HepG2 (cell line): Measurements from ENCODE around the gene SULT2B1. TPM values are rescaled to one million over a fixed set of nuclear protein-coding genes. Genes with fewer than 3 reads are reported as not detected.

Experiments used
- ATAC-seq: fragments of 200-7000 bp; cut with Tn5 transposase; 3 replicates; pipeline ENCODE4 v1.9.1; 2020; ENCODE audit warnings: mild to moderate bottlenecking, moderate library complexity
- BruUV-seq: library from RNA; stranded (reverse); fragments of 400-500 nt; replicated peaks from 2 replicates; lab custom pipeline; 2021; lab: Mats Ljungman, UMichigan
- CTCF ChIA-PET: fragments of 300-600 bp; formaldehyde crosslinking; extraction: SDS; loops from one replicate; lab custom pipeline; 2021; ENCODE audit warnings: low total read pairs, inconsistent platforms, low intra/inter-chr PET ratio; lab: Yijun Ruan, JAX
- POLR2A ChIA-PET: fragments of 350-600 bp; sonication (Branson Sonifier 250); formaldehyde crosslinking; loops from one replicate; lab custom pipeline; 2020; ENCODE audit warnings: antibody characterized with exemption, inconsistent platforms; lab: Yijun Ruan, JAX
- DNase-seq: peaks from one replicate; pipeline ENCODE4 v3.0.0-alpha.2; 2015; ENCODE audit warnings: low spot score
- FAIRE-seq: peaks from 3 replicates; lab custom pipeline; 2011; peaks lifted over from hg19 to GRCh38; lab: Jason Lieb, UNC
- H2AFZ ChIP-seq: one replicate; pipeline ENCODE4 v1.6.1; 2011; ENCODE audit warnings: low read length, inconsistent platforms
- H3K27ac ChIP-seq: fragments of 300-600 bp; 3 replicates; pipeline ENCODE4 v1.8.0; 2011; ENCODE audit warnings: mixed run types, mild to moderate bottlenecking, mixed read lengths, low read length, inconsistent platforms; ENCODE audit not compliant: insufficient read depth; ENCODE audit errors: extremely low read length
- H3K27me3 ChIP-seq, 2 experiments: fragments of 200-600 bp in 1 of 2; 2 replicates in 1 of 2; 3 replicates in 1 of 2; pipeline versions ENCODE4 v1.6.0 to v1.8.0; 2011; ENCODE audit warnings: low read length in 2 of 2, mild to moderate bottlenecking in 2 of 2, moderate library complexity in 2 of 2, inconsistent platforms in 1 of 2; ENCODE audit not compliant: insufficient read depth in 2 of 2, control insufficient read depth in 1 of 2
- H3K36me3 ChIP-seq, 2 experiments: fragments of 200-600 bp in 1 of 2; replicated peaks in 1 of 2; 2 replicates in 1 of 2; 3 replicates in 1 of 2; pipeline versions ENCODE4 v1.5.1 to v1.8.0; 2011; ENCODE audit warnings: low read length in 2 of 2, inconsistent platforms in 1 of 2; ENCODE audit not compliant: insufficient read depth in 2 of 2, control insufficient read depth in 1 of 2
- H3K4me1 ChIP-seq: 2 replicates; pipeline ENCODE4 v1.5.1; 2012; ENCODE audit warnings: low read length, inconsistent platforms; ENCODE audit not compliant: insufficient read depth
- H3K4me2 ChIP-seq: 2 replicates; pipeline ENCODE4 v1.6.0; 2011; ENCODE audit warnings: low read depth, low read length, inconsistent platforms
- H3K4me3 ChIP-seq, 3 experiments: fragments of 200-600 bp in 1 of 3; sonication (generic), shearing (Covaris generic) in 1 of 3; replicated peaks in 1 of 3; 2 replicates each; pipeline ENCODE4 v1.5.1; 2011 to 2016; ENCODE audit warnings: low read length in 3 of 3, inconsistent platforms in 2 of 3, low read depth in 2 of 3, mild to moderate bottlenecking in 2 of 3, control low read depth in 1 of 3, mixed read lengths in 1 of 3; ENCODE audit not compliant: insufficient read depth in 1 of 3
- H3K79me2 ChIP-seq: one replicate; pipeline ENCODE4 v1.6.1; 2011; ENCODE audit warnings: low read length, inconsistent platforms; ENCODE audit not compliant: insufficient read depth
- H3K9ac ChIP-seq: 2 replicates; pipeline ENCODE4 v1.6.0; 2011; ENCODE audit warnings: mild to moderate bottlenecking, low read depth, low read length, inconsistent platforms; ENCODE audit not compliant: insufficient read depth
- H3K9me3 ChIP-seq: 2 replicates; pipeline ENCODE4 v1.5.1; 2012; ENCODE audit warnings: mild to moderate bottlenecking, low read length
- H4K20me1 ChIP-seq: 2 replicates; pipeline ENCODE4 v1.6.0; 2011; ENCODE audit warnings: inconsistent platforms, mild to moderate bottlenecking, low read length, moderate library complexity; ENCODE audit not compliant: insufficient read depth
- FOXK1 ChIP-seq: sonication (generic); formaldehyde crosslinking; IDR thresholded peaks from 2 replicates; pipeline ENCODE4 v1.4.0; 2020; ENCODE audit warnings: low read depth, missing genetic modification reagents, borderline replicate concordance
- HMG20B ChIP-seq: conservative IDR thresholded peaks from 2 replicates; pipeline ENCODE4 v1.6.1; 2016; ENCODE audit warnings: missing genetic modification reagents, missing compliant biosample characterization
- NBN ChIP-seq: fragments of 450-650 bp; conservative IDR thresholded peaks from 2 replicates; pipeline ENCODE4 v1.6.1; 2017
- NCOA1 ChIP-seq: sonication (generic); formaldehyde crosslinking; IDR thresholded peaks from 2 replicates; pipeline ENCODE4 v1.9.0; 2021; ENCODE audit warnings: missing genetic modification reagents
- NR2F1 ChIP-seq, 2 experiments: fragments of 450-650 bp in 1 of 2; formaldehyde crosslinking in 1 of 2; IDR thresholded peaks; 2 replicates each; pipeline versions ENCODE4 v1.5.0 to v1.6.1; 2016 to 2020; ENCODE audit warnings: mild to moderate bottlenecking in 1 of 2, missing compliant biosample characterization in 1 of 2, missing genetic modification reagents in 1 of 2, moderate library complexity in 1 of 2
- PRPF4 ChIP-seq: fragments of 200-400 bp; formaldehyde crosslinking; IDR thresholded peaks from 2 replicates; pipeline ENCODE4 v1.6.1; 2016; ENCODE audit warnings: low read length, low read depth; ENCODE audit not compliant: poor library complexity, severe bottlenecking
- ZSCAN20 ChIP-seq: sonication (generic); formaldehyde crosslinking; IDR thresholded peaks from 2 replicates; pipeline ENCODE4 v1.4.0; 2020; ENCODE audit warnings: missing genetic modification reagents, mild to moderate bottlenecking, borderline replicate concordance
- WGBS: methylation state at CpG from one replicate; pipeline ENCODE4 v1.1.6; 2017; ENCODE audit warnings: low lambda C conversion rate; 5-methylcytosine and 5-hydroxymethylcytosine counted together
- in situ Hi-C: cut with HindIII; loops from 2 replicates; pipeline ENCODE4 v1.10.0; 2017; ENCODE audit warnings: low pct_unique_long_range_greater_than_20kb; ENCODE audit not compliant: extremely low pct_ligation_motif_present
- intact Hi-C: fragments of 100-400 bp; cut with micrococcal nuclease; formaldehyde crosslinking; loops from one replicate; pipeline ENCODE4 v1.10.0; 2022; ENCODE audit not compliant: unreplicated experiment
- polyA plus RNA-seq, 8 experiments: library from polyadenylated mRNA; depleted of rRNA in 3 of 8; stranded (reverse) in 7 of 8; unstranded in 1 of 8; fragments of >200 nt; fragmentation: Illumina TruSeq in 4 of 8; extraction: Trizol in 4 of 8; gene quantifications; 2 replicates each; pipeline versions ENCODE4 v1.2.1 to v1.2.3, GENCODE V29; 2011 to 2016; ENCODE audit warnings: low read depth in 4 of 8, missing spikeins in 1 of 8, mixed read lengths in 1 of 8; ENCODE audit not compliant: insufficient read depth in 1 of 8
- total RNA-seq, 5 experiments: library from RNA; depleted of rRNA; stranded (reverse); fragments of >200 nt; fragmentation: Illumina TruSeq; extraction: Trizol; gene quantifications; 2 replicates each; pipeline ENCODE4 v1.2.3, GENCODE V29; 2016; ENCODE audit warnings: low read depth in 1 of 5
- TF ChIP-seq, protein P1 (sequence below), 2 experiments: fragments of 450-650 bp in 1 of 2; sonication (generic) in 1 of 2; formaldehyde crosslinking in 1 of 2; IDR thresholded peaks; 2 replicates each; pipeline versions ENCODE4 v1.6.1 to v1.8.0; 2016 to 2022; ENCODE audit warnings: antibody characterized with exemption in 1 of 2, mild to moderate bottlenecking in 1 of 2, missing genetic modification reagents in 1 of 2
- TF ChIP-seq, protein P2 (sequence below): sonication (generic); formaldehyde crosslinking; IDR thresholded peaks from 2 replicates; pipeline ENCODE4 v1.4.0; 2020; ENCODE audit warnings: missing genetic modification reagents, borderline replicate concordance

The SULT2B1 gene
- total and polyA plus RNA-seq, 2 of the 13 experiments (the other 11 are each of a cell fraction or from before 2014, with no cell fraction given), result 0.13 TPM; not detected in 1

DNA sequence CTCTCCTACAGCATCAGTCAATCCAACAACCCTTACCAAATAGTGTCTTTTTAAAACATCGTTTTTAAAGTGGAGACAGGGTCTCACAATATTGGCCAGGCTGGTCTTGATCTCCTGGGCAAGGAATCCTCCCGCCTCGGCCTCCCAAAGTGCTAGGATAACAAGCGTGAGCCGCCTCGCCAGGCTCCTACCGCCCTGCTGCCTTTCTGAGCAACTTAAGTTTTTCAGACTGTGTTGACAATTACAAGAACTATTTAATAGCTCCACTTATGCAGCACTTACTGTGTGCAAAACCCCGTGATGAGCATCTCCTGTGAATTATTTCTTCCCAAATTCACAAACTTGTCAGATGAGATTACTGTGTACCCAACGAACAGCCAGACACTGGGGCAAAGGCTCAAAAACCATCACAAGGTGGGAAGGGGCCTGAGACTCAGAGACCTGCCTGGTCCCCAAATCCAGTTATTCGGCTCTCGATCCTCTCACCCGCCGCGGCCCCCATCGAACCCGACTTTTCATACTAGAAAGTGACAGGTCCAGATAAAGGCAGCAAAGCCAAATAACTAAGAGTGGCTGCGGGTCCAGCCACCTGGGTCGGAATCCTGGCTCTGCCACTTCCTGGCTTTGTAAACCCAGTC is 66.4 kb downstream of the SULT2B1 start (continued):
- 0 out of 4 replicates have a peak, but pooled peaks of 1 of the 2 experiments have one; percentile 27 for TF ChIP-seq NR2F1 (CRISPR knock-in tag; IDR thresholded peaks at IDR 0.05)

DNA sequence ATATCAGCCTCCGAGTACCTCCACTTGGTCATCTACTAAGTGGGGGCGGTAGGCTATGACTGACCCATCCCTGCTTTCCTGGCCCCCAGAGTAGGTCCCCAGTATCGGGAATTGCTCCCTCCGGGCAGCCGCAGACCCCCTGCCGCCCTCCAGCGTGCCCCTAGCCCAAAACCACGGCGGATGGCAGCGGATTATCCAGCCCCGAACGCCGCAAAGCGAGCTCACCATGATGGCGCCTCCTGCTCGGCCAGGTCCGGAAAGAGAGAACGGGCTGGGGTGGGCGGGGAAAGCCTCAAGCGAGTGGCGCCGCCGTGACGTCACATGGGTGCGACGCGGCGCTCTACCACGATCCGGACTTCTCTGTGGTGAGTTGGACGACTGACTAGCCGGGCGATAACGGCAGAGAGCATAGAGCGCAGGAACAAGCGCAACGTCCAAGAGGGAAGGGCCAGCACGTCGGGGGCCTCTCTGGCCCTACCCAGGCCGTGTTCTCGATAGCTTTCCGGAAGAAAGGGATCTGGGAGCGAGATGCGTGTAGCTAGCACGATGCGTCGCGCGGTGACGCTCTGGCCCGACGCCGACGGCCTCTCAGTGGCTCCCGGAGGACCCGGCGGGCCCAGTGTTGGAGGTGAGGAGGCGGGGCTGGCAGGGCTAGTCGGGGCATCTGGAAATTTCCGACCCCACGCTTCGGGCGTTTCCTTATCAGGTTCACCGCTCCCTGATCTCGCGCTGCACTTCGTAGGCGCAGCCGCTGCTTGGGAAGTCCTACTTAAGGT is 67.1 kb downstream of the SULT2B1 start, which contains the start of the genes RPL18 and SPHK2:
Gene RPL18 (minus strand): TSS at position 263 of the 776 bp plus-strand sequence. CDS start 35 bp downstream, at position 228.
Gene SPHK2 (plus strand): TSS at position 591 of the 776 bp plus-strand sequence. CDS start 1,009 bp downstream, outside the sequence.
- Histone ChIP-seq H3K79me2 (peaks cover 33% of the 10 kb centered on the region), H3K36me3 (peaks cover 15 to 28% of the 10 kb centered on the region in 2 experiments), H4K20me1 (peaks cover 38% of the 10 kb centered on the region), H3K9me3 (no peaks in the 10 kb centered on the region), H3K4me2 (peak within 1 kb of the TSS; percentile 93), H2AFZ (no peak within 1 kb of the TSS), H3K4me1 (peaks cover 51% of the 10 kb centered on the region), H3K9ac (peak within 1 kb of the TSS; percentile 96), H3K27me3 (no peaks in the 10 kb centered on the region; a peak in 1 of 5 replicates), H3K27ac (peak within 1 kb of the TSS; percentile 76), H3K4me3 (peak within 1 kb of the TSS; percentile 89 to 99 (median 89))
- in situ Hi-C loops (no loop called here), intact Hi-C loops (loop anchor here (2.0 kb wide), 1 partner anchor 16 kb away; no protein-coding TSS in a partner anchor)
- ATAC-seq, result peak; percentile 87
- no TSS peak for BruUV-seq
- peak; percentile 99 for DNase-seq
- ChIA-PET CTCF (no interaction called here), POLR2A (interaction anchor here (0.6 to 1.6 kb wide), 41 partner anchors 9 to 1023 kb away, joined by 3 to 61 read pairs (median 5); partner anchors contain the start of genes CA11, DBP, NUCB1 and SCAF1)
- WGBS, result 0% methylated on average over 11 of the region's 69 CpGs
- peak; percentile 95 for FAIRE-seq
- TF ChIP-seq, protein P1, sequence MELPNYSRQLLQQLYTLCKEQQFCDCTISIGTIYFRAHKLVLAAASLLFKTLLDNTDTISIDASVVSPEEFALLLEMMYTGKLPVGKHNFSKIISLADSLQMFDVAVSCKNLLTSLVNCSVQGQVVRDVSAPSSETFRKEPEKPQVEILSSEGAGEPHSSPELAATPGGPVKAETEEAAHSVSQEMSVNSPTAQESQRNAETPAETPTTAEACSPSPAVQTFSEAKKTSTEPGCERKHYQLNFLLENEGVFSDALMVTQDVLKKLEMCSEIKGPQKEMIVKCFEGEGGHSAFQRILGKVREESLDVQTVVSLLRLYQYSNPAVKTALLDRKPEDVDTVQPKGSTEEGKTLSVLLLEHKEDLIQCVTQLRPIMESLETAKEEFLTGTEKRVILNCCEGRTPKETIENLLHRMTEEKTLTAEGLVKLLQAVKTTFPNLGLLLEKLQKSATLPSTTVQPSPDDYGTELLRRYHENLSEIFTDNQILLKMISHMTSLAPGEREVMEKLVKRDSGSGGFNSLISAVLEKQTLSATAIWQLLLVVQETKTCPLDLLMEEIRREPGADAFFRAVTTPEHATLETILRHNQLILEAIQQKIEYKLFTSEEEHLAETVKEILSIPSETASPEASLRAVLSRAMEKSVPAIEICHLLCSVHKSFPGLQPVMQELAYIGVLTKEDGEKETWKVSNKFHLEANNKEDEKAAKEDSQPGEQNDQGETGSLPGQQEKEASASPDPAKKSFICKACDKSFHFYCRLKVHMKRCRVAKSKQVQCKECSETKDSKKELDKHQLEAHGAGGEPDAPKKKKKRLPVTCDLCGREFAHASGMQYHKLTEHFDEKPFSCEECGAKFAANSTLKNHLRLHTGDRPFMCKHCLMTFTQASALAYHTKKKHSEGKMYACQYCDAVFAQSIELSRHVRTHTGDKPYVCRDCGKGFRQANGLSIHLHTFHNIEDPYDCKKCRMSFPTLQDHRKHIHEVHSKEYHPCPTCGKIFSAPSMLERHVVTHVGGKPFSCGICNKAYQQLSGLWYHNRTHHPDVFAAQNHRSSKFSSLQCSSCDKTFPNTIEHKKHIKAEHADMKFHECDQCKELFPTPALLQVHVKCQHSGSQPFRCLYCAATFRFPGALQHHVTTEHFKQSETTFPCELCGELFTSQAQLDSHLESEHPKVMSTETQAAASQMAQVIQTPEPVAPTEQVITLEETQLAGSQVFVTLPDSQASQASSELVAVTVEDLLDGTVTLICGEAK (IDR thresholded peaks at IDR 0.05), result no peak
- TF ChIP-seq, protein P1 (CRISPR knock-in tag; IDR thresholded peaks at IDR 0.05), result peak; percentile 88
- TF ChIP-seq HMG20B, result no peak
- TF ChIP-seq FOXK1, result peak; percentile 99
- TF ChIP-seq ZSCAN20 (CRISPR knock-in tag), result no peak
- no peak for TF ChIP-seq NCOA1 (CRISPR knock-in tag)
- TF ChIP-seq, protein P2, sequence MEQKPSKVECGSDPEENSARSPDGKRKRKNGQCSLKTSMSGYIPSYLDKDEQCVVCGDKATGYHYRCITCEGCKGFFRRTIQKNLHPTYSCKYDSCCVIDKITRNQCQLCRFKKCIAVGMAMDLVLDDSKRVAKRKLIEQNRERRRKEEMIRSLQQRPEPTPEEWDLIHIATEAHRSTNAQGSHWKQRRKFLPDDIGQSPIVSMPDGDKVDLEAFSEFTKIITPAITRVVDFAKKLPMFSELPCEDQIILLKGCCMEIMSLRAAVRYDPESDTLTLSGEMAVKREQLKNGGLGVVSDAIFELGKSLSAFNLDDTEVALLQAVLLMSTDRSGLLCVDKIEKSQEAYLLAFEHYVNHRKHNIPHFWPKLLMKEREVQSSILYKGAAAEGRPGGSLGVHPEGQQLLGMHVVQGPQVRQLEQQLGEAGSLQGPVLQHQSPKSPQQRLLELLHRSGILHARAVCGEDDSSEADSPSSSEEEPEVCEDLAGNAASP (CRISPR knock-in tag), result peak; percentile 86
- no peak for TF ChIP-seq NBN
- no peak for TF ChIP-seq PRPF4
